Measurements from ENCODE around the gene PPEF1.

PPEF1 gene

GRCh38 chrX:18707426-18708049 lies at the start of gene PPEF1:
Gene PPEF1 (plus strand): TSS chrX:18707645. CDS start chrX:18707781, 136 bp downstream.
- no peak for DNase-seq (ENCODE audit: low read depth)

GRCh38 chrX:18661273-18661672 lies 46.2 kb upstream of the PPEF1 start:
- DNase-seq (ENCODE audit: low read depth): no peak

GRCh38 chrX:18664947-18665346 lies 42.5 kb upstream of the PPEF1 start:
- no peak for DNase-seq (ENCODE audit: low read depth)

GRCh38 chrX:18666614-18667013 lies 40.8 kb upstream of the PPEF1 start:
- DNase-seq (ENCODE audit: low read depth): no peak

- DNase-seq (ENCODE audit: low read depth): no peak
Measured at GRCh38 chrX:18668071-18668835, 39.2 kb upstream of the PPEF1 start.

GRCh38 chrX:18672008-18672407 lies 35.4 kb upstream of the PPEF1 start, which contains the start of gene RS1:
Gene RS1 (minus strand): TSS chrX:18672108. CDS start chrX:18672068, 40 bp downstream.
- no peak for DNase-seq (ENCODE audit: low read depth)

GRCh38 chrX:18674417-18674787 lies 33.0 kb upstream of the PPEF1 start:
- DNase-seq (ENCODE audit: low read depth): no peak

- DNase-seq (ENCODE audit: low read depth): peak; percentile 69
Measured at GRCh38 chrX:18674788-18675735, 32.4 kb upstream of the PPEF1 start.

- DNase-seq (ENCODE audit: low read depth): no peak
Measured at GRCh38 chrX:18676050-18676449, 31.4 kb upstream of the PPEF1 start.

- no peak for DNase-seq (ENCODE audit: low read depth)
Measured at GRCh38 chrX:18676470-18676869, 31.0 kb upstream of the PPEF1 start.

GRCh38 chrX:18677161-18677869 lies 30.1 kb upstream of the PPEF1 start:
- no peak for DNase-seq (ENCODE audit: low read depth)

GRCh38 chrX:18681996-18682395 lies 25.4 kb upstream of the PPEF1 start:
- no peak for DNase-seq (ENCODE audit: low read depth)

- no peak for DNase-seq (ENCODE audit: low read depth)
Measured at GRCh38 chrX:18682979-18683387, 24.5 kb upstream of the PPEF1 start.

- no peak for DNase-seq (ENCODE audit: low read depth)
Measured at GRCh38 chrX:18687856-18688495, 19.5 kb upstream of the PPEF1 start.

- DNase-seq (ENCODE audit: low read depth): no peak
Measured at GRCh38 chrX:18691431-18691830, 16.0 kb upstream of the PPEF1 start.

GRCh38 chrX:18692541-18692940 lies 14.9 kb upstream of the PPEF1 start:
- DNase-seq (ENCODE audit: low read depth): no peak

- DNase-seq (ENCODE audit: low read depth): no peak
Measured at GRCh38 chrX:18696653-18697052, 10.8 kb upstream of the PPEF1 start.

- DNase-seq (ENCODE audit: low read depth): no peak
Measured at GRCh38 chrX:18698737-18699650, 8.5 kb upstream of the PPEF1 start.

GRCh38 chrX:18701621-18702361 lies 5.7 kb upstream of the PPEF1 start:
- DNase-seq (ENCODE audit: low read depth): no peak
